H1 (cell line): ENCODE data around the gene PTBP3. TPM values are rescaled to one million over a fixed set of nuclear protein-coding genes. Genes with fewer than 3 reads are reported as not detected.

Source experiments
- CTCF ChIA-PET: fragments of 300-600 bp; sonication (Branson Sonifier 250); formaldehyde crosslinking; loops from one replicate; lab custom pipeline; 2021; ENCODE audit not compliant: partially characterized antibody; lab: Charles Lee
- POLR2A ChIA-PET: fragments of 300-600 bp; sonication (Branson Sonifier 250); formaldehyde crosslinking; loops from one replicate; lab custom pipeline; 2021; ENCODE audit warnings: inconsistent platforms; ENCODE audit not compliant: partially characterized antibody; lab: Charles Lee
- DNase-seq, 2 experiments: peaks; one replicate each; pipeline versions ENCODE4 v3.0.0 to v3.0.0-alpha.2; 2010 to 2022; ENCODE audit warnings: low spot score in 2 of 2, low read depth in 1 of 2, mixed read lengths in 1 of 2
- FAIRE-seq: peaks from 2 replicates; lab custom pipeline; 2011; peaks lifted over from hg19 to GRCh38; lab: Jason Lieb, UNC
- H2AFZ ChIP-seq: 2 replicates; pipeline ENCODE4 v1.8.1; 2012; ENCODE audit warnings: low read length, inconsistent platforms
- H2AK5ac ChIP-seq: 2 replicates; pipeline ENCODE4 v1.6.1; 2013; ENCODE audit warnings: low read depth, low read length
- H2BK120ac ChIP-seq: replicated peaks from 2 replicates; pipeline ENCODE3; 2013; ENCODE audit warnings: low read depth, low read length, inconsistent platforms
- H2BK12ac ChIP-seq: 2 replicates; pipeline ENCODE4 v1.6.1; 2013; ENCODE audit warnings: low read depth, low read length
- H2BK15ac ChIP-seq: 2 replicates; pipeline ENCODE4 v1.6.1; 2013; ENCODE audit warnings: low read length
- H2BK20ac ChIP-seq: 2 replicates; pipeline ENCODE4 v1.6.1; 2013; ENCODE audit warnings: low read length
- H2BK5ac ChIP-seq: 2 replicates; pipeline ENCODE4 v1.6.1; 2013; ENCODE audit warnings: low read depth, low read length
- H3K14ac ChIP-seq: 2 replicates; pipeline ENCODE4 v1.6.1; 2013; ENCODE audit warnings: inconsistent platforms; ENCODE audit not compliant: insufficient read length
- H3K18ac ChIP-seq: 2 replicates; pipeline ENCODE4 v1.6.1; 2013; ENCODE audit warnings: low read length; ENCODE audit errors: extremely low read depth
- H3K23ac ChIP-seq: 2 replicates; pipeline ENCODE4 v1.6.1; 2013; ENCODE audit warnings: inconsistent platforms; ENCODE audit not compliant: insufficient read length
- H3K23me2 ChIP-seq: 2 replicates; pipeline ENCODE4 v1.6.1; 2013; ENCODE audit warnings: low read depth, low read length
- H3K27ac ChIP-seq: 2 replicates; pipeline ENCODE4 v1.6.1; 2011; ENCODE audit warnings: low read depth, low read length, inconsistent platforms
- H3K27me3 ChIP-seq, 4 experiments: replicated peaks in 1 of 4; 1 replicate in 1 of 4; 2 replicates in 3 of 4; pipeline versions ENCODE4 v1.6.1 to v1.8.1; 2011 to 2013; ENCODE audit warnings: low read length in 3 of 4, mild to moderate bottlenecking in 3 of 4, inconsistent platforms in 2 of 4, mixed read lengths in 2 of 4, moderate library complexity in 1 of 4; ENCODE audit not compliant: control insufficient read depth in 3 of 4, insufficient read depth in 3 of 4; ENCODE audit errors: extremely low read depth in 1 of 4
- H3K36me3 ChIP-seq, 4 experiments: 2 replicates each; pipeline versions ENCODE4 v1.6.1 to v1.8.1; 2011 to 2013; ENCODE audit warnings: mild to moderate bottlenecking in 4 of 4, low read length in 3 of 4, moderate library complexity in 2 of 4, control low read depth in 1 of 4, inconsistent platforms in 1 of 4; ENCODE audit not compliant: insufficient read depth in 4 of 4, control insufficient read depth in 2 of 4
- H3K4ac ChIP-seq: replicated peaks from 2 replicates; pipeline ENCODE3; 2013; ENCODE audit warnings: low read length, low read depth, mixed read lengths, inconsistent platforms; ENCODE audit not compliant: insufficient read length
- H3K4me1 ChIP-seq, 4 experiments: replicated peaks in 1 of 4; 1 replicate in 1 of 4; 2 replicates in 3 of 4; pipeline versions ENCODE4 v1.6.1 to v1.8.1; 2011 to 2013; ENCODE audit warnings: low read length in 3 of 4, inconsistent platforms in 2 of 4, mixed read lengths in 1 of 4; ENCODE audit not compliant: insufficient read depth in 4 of 4, control insufficient read depth in 3 of 4
- H3K4me2 ChIP-seq, 2 experiments: 2 replicates each; pipeline versions ENCODE4 v1.6.1 to v1.8.1; 2011 to 2013; ENCODE audit warnings: low read depth in 2 of 2, low read length in 2 of 2, control low read depth in 1 of 2, inconsistent platforms in 1 of 2, mild to moderate bottlenecking in 1 of 2; ENCODE audit not compliant: insufficient read depth in 1 of 2
- H3K4me3 ChIP-seq, 4 experiments: fragments of 200-600, 300-600 bp in 1 of 4; sonication (generic), shearing (Covaris generic), sonication (Bioruptor Twin) in 1 of 4; 2 replicates each; pipeline versions ENCODE4 v1.5.1 to v1.8.1; 2011 to 2016; ENCODE audit warnings: low read length in 4 of 4, low read depth in 3 of 4, control low read depth in 2 of 4, inconsistent platforms in 2 of 4, mild to moderate bottlenecking in 2 of 4, mixed read lengths in 1 of 4, moderate library complexity in 1 of 4; ENCODE audit not compliant: insufficient read depth in 2 of 4; ENCODE audit errors: extremely low read depth in 1 of 4
- H3K56ac ChIP-seq: replicated peaks from 2 replicates; pipeline ENCODE3; 2013; ENCODE audit warnings: low read depth, mild to moderate bottlenecking, mixed read lengths, low read length, inconsistent platforms; ENCODE audit not compliant: insufficient read length
- H3K79me1 ChIP-seq: 2 replicates; pipeline ENCODE4 v1.6.1; 2013; ENCODE audit warnings: low read depth, low read length, control low read depth
- H3K79me2 ChIP-seq, 2 experiments: 2 replicates each; pipeline versions ENCODE4 v1.6.1 to v1.8.1; 2012 to 2013; ENCODE audit warnings: low read length in 2 of 2, mild to moderate bottlenecking in 2 of 2, inconsistent platforms in 1 of 2; ENCODE audit not compliant: insufficient read depth in 2 of 2, control insufficient read depth in 1 of 2
- H3K9ac ChIP-seq, 4 experiments: replicated peaks in 1 of 4; 1 replicate in 1 of 4; 2 replicates in 3 of 4; pipeline versions ENCODE4 v1.6.1 to v1.8.1; 2011 to 2013; ENCODE audit warnings: low read depth in 3 of 4, low read length in 3 of 4, control low read depth in 2 of 4, mild to moderate bottlenecking in 2 of 4, moderate library complexity in 2 of 4, inconsistent platforms in 1 of 4; ENCODE audit errors: extremely low read depth in 1 of 4
- H3K9me3 ChIP-seq, 2 experiments: 2 replicates each; pipeline versions ENCODE4 v1.6.1 to v1.8.1; 2012 to 2013; ENCODE audit warnings: mild to moderate bottlenecking in 2 of 2, moderate library complexity in 2 of 2, control low read depth in 1 of 2, inconsistent platforms in 1 of 2, low read depth in 1 of 2, low read length in 1 of 2, mixed read lengths in 1 of 2; ENCODE audit not compliant: insufficient read depth in 2 of 2
- H4K20me1 ChIP-seq, 2 experiments: replicated peaks in 1 of 2; 2 replicates each; pipeline versions ENCODE3 to v1.8.1; 2011 to 2013; ENCODE audit warnings: inconsistent platforms in 2 of 2, low read length in 2 of 2, mild to moderate bottlenecking in 1 of 2; ENCODE audit not compliant: insufficient read depth in 2 of 2, control insufficient read depth in 1 of 2
- H4K5ac ChIP-seq: 2 replicates; pipeline ENCODE4 v1.6.1; 2013; ENCODE audit warnings: low read length, low read depth, mixed read lengths, inconsistent platforms; ENCODE audit not compliant: insufficient read length
- H4K8ac ChIP-seq: 2 replicates; pipeline ENCODE4 v1.8.0; 2013; ENCODE audit warnings: mild to moderate bottlenecking, moderate library complexity, low read length, inconsistent platforms; ENCODE audit not compliant: insufficient read depth; ENCODE audit errors: extremely low read depth
- H4K91ac ChIP-seq: replicated peaks from 2 replicates; pipeline ENCODE3; 2013; ENCODE audit warnings: low read length, mixed read lengths, inconsistent platforms; ENCODE audit not compliant: insufficient read length
- BRCA1 ChIP-seq: IDR thresholded peaks from 2 replicates; pipeline ENCODE4 v1.6.1; 2012; ENCODE audit warnings: low read depth, low read length, improper control_type of control experiment
- CBX8 ChIP-seq: fragments of 300-800, 300-1000 bp; sonication (generic); IDR thresholded peaks from 2 replicates; pipeline ENCODE4 v1.7.1; 2016; ENCODE audit warnings: low read depth, low read length, borderline replicate concordance
- CEBPB ChIP-seq: IDR thresholded peaks from 2 replicates; pipeline ENCODE4 v1.6.1; 2012; ENCODE audit warnings: low read depth, low read length
- CHD1 ChIP-seq: IDR thresholded peaks from 2 replicates; pipeline ENCODE4 v1.6.1; 2012; ENCODE audit warnings: low read depth, low read length, improper control_type of control experiment
- CHD2 ChIP-seq: IDR thresholded peaks from 2 replicates; pipeline ENCODE4 v1.6.1; 2012; ENCODE audit warnings: low read length, improper control_type of control experiment
- CREB1 ChIP-seq: IDR thresholded peaks from 2 replicates; pipeline ENCODE4 v1.6.1; 2012; ENCODE audit warnings: inconsistent platforms
- EGR1 ChIP-seq: IDR thresholded peaks from 2 replicates; pipeline ENCODE4 v1.6.1; 2011; ENCODE audit warnings: low read depth, low read length, borderline replicate concordance
- EP300 ChIP-seq, 2 experiments: IDR thresholded peaks; 1 replicate in 1 of 2; 2 replicates in 1 of 2; pipeline ENCODE4 v1.6.1; 2011 to 2012; ENCODE audit warnings: low read depth in 2 of 2, low read length in 2 of 2, mild to moderate bottlenecking in 2 of 2, borderline replicate concordance in 1 of 2, inconsistent platforms in 1 of 2, moderate library complexity in 1 of 2
- EZH2 ChIP-seq: fragments of 200-600 bp; sonication (generic); IDR thresholded peaks from 2 replicates; pipeline ENCODE4 v1.7.1; 2012; ENCODE audit warnings: low read depth, mild to moderate bottlenecking, moderate library complexity, low read length, inconsistent platforms; ENCODE audit not compliant: severe bottlenecking
- GABPA ChIP-seq: IDR thresholded peaks from 2 replicates; pipeline ENCODE4 v1.6.1; 2011; ENCODE audit warnings: mild to moderate bottlenecking, low read length, moderate library complexity, borderline replicate concordance; ENCODE audit not compliant: insufficient read depth
- GTF2F1 ChIP-seq: IDR thresholded peaks from 2 replicates; pipeline ENCODE4 v1.6.1; 2012; ENCODE audit warnings: low read depth, low read length, improper control_type of control experiment, borderline replicate concordance
- KDM4A ChIP-seq: IDR thresholded peaks from one replicate; pipeline ENCODE4 v1.7.1; 2012; ENCODE audit warnings: low read depth, mild to moderate bottlenecking, moderate library complexity, low read length, inconsistent platforms; ENCODE audit not compliant: severe bottlenecking
- SAP30 ChIP-seq: fragments of 300-600 bp; sonication (generic); IDR thresholded peaks from 2 replicates; pipeline ENCODE4 v1.7.1; 2012; ENCODE audit warnings: low read length, moderate library complexity, mild to moderate bottlenecking, inconsistent platforms; ENCODE audit not compliant: insufficient read depth, insufficient replicate concordance
- TEAD4 ChIP-seq: IDR thresholded peaks from 2 replicates; pipeline ENCODE4 v1.6.1; 2012; ENCODE audit warnings: low read depth, low read length, inconsistent platforms, mixed read lengths
- WGBS, 2 experiments: shearing (Covaris generic) in 1 of 2; methylation state at CpG; one replicate each; pipeline versions ENCODE4 v1.1.6 to v1.1.7; 2013 to 2015; ENCODE audit warnings: low lambda C conversion rate in 2 of 2, mixed read lengths in 2 of 2, inconsistent platforms in 1 of 2, low coverage in 1 of 2, missing lambda C conversion rate in 1 of 2; ENCODE audit not compliant: insufficient replicate concordance in 2 of 2, insufficient coverage in 1 of 2, insufficient read length in 1 of 2; ENCODE audit errors: extremely low coverage in 1 of 2, missing lambda C conversion rate in 1 of 2; 5-methylcytosine and 5-hydroxymethylcytosine counted together
- polyA plus RNA-seq, 7 experiments: library from polyadenylated mRNA; depleted of rRNA in 3 of 7; stranded (reverse) in 5 of 7; unstranded in 2 of 7; fragments of >200 nt in 5 of 7; fragments of 200-250 nt in 2 of 7; gene quantifications; 1 replicate in 5 of 7; 2 replicates in 1 of 7; 4 replicates in 1 of 7; pipeline versions ENCODE4 v1.2.1 to v1.2.3, GENCODE V29; 2011 to 2013; ENCODE audit warnings: missing spikeins in 2 of 7, mixed read lengths in 2 of 7
- total RNA-seq: library from RNA; stranded (reverse); fragmentation: NEBNext Ultra II Directional; extraction: Animal tissue kit (Norgen Biotek cat#: 25700); gene quantifications from 2 replicates; pipeline ENCODE4 v1.2.1, GENCODE V29; 2021

The PTBP3 gene
- total and polyA plus RNA-seq, 2 of the 8 experiments (the other 6 are each of a cell fraction or from before 2014, with no cell fraction given) = 51.0 to 124 TPM

GRCh38 chr9:112280904-112281303 is 52.5 kb downstream of the PTBP3 start:
- Histone ChIP-seq H3K27ac (no peak overlapping the region), H3K56ac (no peak overlapping the region), H3K4ac (no peak overlapping the region), H3K9me3 (peaks cover 21% of the 10 kb centered on the region in 2 experiments), H3K14ac (no peak overlapping the region), H2BK20ac (no peak overlapping the region), H2BK5ac (no peak overlapping the region), H2BK120ac (no peak overlapping the region), H2BK12ac (no peak overlapping the region), H2BK15ac (no peak overlapping the region), H2AFZ (no peak overlapping the region), H3K18ac (no peak overlapping the region), H3K79me2 (peaks cover 0 to 32% of the 10 kb centered on the region in 2 experiments; a peak in 2 of 4 replicates), H3K23me2 (no peaks in the 10 kb centered on the region), H3K4me3 (no peak overlapping the region), H3K79me1 (peaks cover 5% of the 10 kb centered on the region; the same call in 1 of the 2 replicates), H3K4me2 (no peak overlapping the region), H3K36me3 (peaks cover 0 to 15% (median 6%) of the 10 kb centered on the region in 4 experiments; a peak in 4 of 8 replicates), H3K4me1 (peaks cover 0 to 7% (median 5%) of the 10 kb centered on the region in 4 experiments; a peak in 3 of 7 replicates), H3K9ac (no peak overlapping the region), H2AK5ac (no peak overlapping the region), H4K8ac (no peak overlapping the region), H3K23ac (no peak overlapping the region), H4K91ac (no peak overlapping the region), H4K20me1 (peaks cover 0 to 2% of the 10 kb centered on the region in 2 experiments), H4K5ac (no peak overlapping the region), H3K27me3 (no peaks in the 10 kb centered on the region; a peak in 2 of 7 replicates)
- WGBS, 2 experiments = 86% methylated on average over 2 of the region's 2 CpGs; no CpG with 5 or more reads in 1 of the 2 experiments
- no peak for DNase-seq
- CTCF ChIA-PET = interaction anchor here (0.7 to 1.8 kb wide), 2 partner anchors 22 to 26 kb away, joined by 3 to 4 read pairs; no protein-coding TSS in a partner anchor
- FAIRE-seq = no peak
- POLR2A ChIA-PET = interaction anchor here (0.7 kb wide), 1 partner anchor 12 kb away, joined by 3 read pairs; no protein-coding TSS in a partner anchor
- no peak for TF ChIP-seq CHD1
- TF ChIP-seq KDM4A = no peak
- TF ChIP-seq SAP30 = no peak
- no peak for TF ChIP-seq GTF2F1
- no peak for TF ChIP-seq CHD2
- TF ChIP-seq CBX8 = no peak
- TF ChIP-seq EGR1 = no peak
- TF ChIP-seq GABPA = no peak
- TF ChIP-seq CREB1 = no peak
- no peak for TF ChIP-seq EZH2
- TF ChIP-seq BRCA1 = no peak
- TF ChIP-seq TEAD4 = no peak
- no peak for TF ChIP-seq EP300 (IDR thresholded peaks at IDR 0.05; ENCODE audit: borderline replicate concordance in 1 of 2, low read depth in 2 of 2, low read length in 2 of 2)
- no peak for TF ChIP-seq CEBPB
